Fibroblast of villous mesenchyme (primary cell): ENCODE data around the gene AK5. TPM values are rescaled to one million over a fixed set of nuclear protein-coding genes. Genes with fewer than 3 reads are reported as not detected.

Source experiments
- DNase-seq: peaks from one replicate; pipeline ENCODE4 v3.0.0-alpha.2; 2010; ENCODE audit warnings: low read depth
- H3K4me3 ChIP-seq: 2 replicates; pipeline ENCODE4 v1.5.1; 2011; ENCODE audit warnings: low read depth, mild to moderate bottlenecking, low read length
- total RNA-seq: library from RNA; depleted of rRNA; stranded (reverse); fragments of >200 nt; gene quantifications from 2 replicates; pipeline ENCODE4 v1.2.3, GENCODE V29; 2012
- TF ChIP-seq, protein P1 (sequence below): IDR thresholded peaks from 2 replicates; pipeline ENCODE4 v1.5.1; 2012; ENCODE audit warnings: low read depth, mild to moderate bottlenecking, low read length; ENCODE audit not compliant: insufficient read depth

AK5 gene
- total RNA-seq, 1 donor = 123 TPM

DNA sequence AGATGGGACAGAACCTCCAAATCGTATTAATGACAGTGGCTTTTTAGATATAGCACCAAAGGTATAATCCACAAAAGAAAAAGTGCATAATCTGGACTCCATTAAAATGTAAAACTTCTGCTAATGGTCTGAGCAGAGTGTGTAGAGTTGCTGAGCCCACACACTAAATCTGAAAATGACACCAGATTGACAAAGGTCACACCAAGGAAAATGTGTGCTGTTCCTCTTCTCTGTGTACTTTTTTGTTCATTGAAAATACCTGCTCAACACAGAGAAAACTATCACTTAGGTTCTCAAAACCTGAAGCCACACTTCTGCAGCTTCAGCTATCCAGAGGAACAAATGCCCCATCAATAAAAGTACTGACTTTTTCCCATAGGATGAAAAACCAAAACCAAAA, 146.2 kb downstream of the AK5 start:
- TF ChIP-seq, protein P1, sequence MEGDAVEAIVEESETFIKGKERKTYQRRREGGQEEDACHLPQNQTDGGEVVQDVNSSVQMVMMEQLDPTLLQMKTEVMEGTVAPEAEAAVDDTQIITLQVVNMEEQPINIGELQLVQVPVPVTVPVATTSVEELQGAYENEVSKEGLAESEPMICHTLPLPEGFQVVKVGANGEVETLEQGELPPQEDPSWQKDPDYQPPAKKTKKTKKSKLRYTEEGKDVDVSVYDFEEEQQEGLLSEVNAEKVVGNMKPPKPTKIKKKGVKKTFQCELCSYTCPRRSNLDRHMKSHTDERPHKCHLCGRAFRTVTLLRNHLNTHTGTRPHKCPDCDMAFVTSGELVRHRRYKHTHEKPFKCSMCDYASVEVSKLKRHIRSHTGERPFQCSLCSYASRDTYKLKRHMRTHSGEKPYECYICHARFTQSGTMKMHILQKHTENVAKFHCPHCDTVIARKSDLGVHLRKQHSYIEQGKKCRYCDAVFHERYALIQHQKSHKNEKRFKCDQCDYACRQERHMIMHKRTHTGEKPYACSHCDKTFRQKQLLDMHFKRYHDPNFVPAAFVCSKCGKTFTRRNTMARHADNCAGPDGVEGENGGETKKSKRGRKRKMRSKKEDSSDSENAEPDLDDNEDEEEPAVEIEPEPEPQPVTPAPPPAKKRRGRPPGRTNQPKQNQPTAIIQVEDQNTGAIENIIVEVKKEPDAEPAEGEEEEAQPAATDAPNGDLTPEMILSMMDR = no peak
- no peak for DNase-seq
- no peak overlapping the region for H3K4me3 ChIP-seq

DNA sequence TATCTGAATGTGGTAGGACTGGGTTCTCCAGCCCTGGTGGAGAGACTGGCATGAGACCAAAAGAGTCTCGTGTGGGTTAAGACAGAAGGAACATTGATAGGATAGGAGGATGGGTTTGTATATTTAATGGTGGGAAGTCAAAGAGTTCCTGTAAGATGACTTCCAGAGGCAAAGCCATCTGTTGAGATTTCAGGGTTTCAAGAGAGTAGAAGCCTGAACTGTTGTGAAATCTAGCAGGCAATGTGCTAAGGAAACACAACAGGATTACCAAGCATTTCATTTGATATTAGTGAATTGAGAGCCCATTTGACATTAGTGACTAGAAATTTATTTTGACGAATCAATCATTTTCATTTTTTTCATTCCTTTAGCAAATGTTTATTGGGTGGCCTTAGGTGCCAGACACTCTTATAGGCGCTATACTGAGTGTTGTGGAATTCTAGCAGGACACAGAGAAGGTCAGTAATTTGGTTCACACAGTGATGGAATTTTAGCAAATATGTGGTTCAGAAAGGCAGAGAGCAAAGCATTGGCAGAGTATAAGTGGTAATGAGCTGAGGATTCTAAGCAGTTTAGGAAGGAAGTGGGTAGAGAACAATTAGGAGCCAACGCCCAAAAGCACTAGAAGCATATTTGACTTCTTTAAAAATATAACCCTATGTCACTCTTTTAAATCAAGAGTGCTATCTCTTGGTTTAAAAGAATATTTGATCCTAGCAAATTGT, 149.3 kb downstream of the AK5 start:
- TF ChIP-seq, protein P1 = no peak
- no peak overlapping the region for H3K4me3 ChIP-seq
- peak; percentile 67 for DNase-seq

DNA sequence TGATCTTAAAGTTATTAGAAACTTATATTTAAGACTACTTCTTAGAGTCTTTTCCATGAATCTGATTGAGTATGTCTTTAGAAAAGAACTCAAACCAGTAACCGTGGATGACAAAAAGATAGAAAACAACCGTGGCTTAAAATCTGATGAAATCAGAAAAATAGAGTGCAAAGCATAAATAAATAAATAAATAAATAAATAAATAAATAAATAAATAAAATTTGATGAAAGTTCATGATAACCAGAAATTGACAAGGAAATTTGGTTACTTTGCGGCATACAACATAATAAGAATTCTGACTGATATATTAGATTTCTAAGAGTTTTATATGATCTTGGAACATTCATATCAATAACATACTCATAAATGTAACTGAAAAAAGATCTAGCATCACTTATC, 152.1 kb downstream of the AK5 start:
- no peak overlapping the region for H3K4me3 ChIP-seq
- TF ChIP-seq, protein P1 = no peak
- no peak for DNase-seq

DNA sequence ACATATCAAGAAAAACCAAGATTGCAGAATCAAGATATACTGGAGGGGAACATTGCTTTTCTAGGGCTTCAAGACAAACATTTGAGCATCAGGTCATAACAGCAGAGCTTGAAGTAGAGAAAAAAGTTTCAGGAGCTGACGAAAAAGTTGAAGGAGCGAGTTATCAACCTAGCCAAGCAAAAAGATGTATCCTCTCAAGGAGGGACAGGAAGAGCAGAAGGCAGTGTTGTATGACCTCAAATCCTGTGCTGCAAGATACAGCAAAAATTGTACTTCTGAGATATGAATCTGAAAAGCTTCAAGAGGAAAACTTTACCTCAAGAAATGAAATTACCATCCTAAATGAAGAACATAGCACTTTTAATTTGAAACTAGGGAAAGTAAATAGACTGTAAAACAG, 153.1 kb downstream of the AK5 start:
- DNase-seq = no peak
- H3K4me3 ChIP-seq = no peak overlapping the region
- TF ChIP-seq, protein P1 = no peak

DNA sequence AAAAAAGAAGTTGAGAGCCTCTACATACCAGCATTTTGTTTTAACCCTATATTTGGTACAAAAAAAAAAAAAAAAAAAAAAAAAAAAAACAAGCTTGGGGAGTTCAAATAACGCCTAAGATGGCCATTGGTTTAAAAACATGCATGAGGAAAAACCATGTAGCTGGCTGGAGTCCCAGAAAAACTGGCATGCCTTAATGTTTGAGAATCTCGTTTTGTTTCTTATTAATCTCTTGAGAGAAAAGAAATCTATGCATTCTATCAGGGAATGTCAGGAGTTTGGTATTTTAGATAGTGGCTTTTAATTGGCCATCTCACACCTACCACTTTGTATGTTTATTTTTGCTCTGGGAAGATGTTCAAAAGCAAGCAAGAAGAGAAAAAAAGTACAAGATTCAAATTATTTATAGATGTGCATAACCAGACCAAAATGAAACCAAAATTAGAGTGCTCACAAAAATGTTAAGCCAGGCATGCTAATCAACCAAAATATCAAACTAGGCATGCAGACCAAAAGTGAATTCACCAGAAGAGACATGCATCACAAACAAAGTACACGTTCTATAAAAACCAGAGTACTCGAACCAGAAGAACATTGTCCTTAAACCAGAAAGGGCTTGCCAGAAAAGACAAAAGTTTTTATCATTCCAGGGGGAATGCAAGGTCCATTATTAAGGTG, 156.6 kb downstream of the AK5 start:
- peak overlapping the region; percentile 7 for H3K4me3 ChIP-seq

DNA sequence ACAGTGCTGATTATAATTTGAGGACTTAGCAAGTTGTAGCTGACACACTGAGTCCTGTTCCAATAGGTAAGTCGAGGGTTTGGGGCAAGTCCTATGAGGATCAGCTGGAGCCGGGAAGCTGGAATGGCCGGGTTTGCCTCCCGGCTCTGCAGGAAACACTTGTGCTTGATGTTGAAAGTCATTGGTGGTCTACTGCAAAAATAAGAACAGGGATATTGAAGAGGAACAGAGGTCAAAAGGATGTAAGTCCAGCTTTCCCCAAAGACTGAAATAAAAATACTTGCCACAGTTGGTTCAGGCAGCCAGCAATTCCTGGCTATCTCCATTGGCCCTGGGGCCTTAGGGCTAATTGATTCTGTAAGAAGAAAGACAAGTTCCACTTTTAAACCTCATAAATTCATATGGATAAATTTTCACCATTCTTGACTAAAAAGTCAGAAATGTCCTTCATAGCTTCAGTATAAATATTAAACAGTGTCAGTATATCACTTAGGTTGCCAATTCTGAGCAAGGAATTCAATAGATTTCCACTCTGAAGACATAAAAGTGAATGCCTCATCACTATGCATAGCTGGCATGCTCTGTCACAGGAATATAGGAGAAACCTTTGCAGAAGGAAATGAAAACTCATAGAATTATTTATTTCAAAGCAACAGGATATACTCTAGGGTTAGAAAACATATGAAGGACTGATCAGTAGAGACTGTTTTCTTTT, 165.2 kb downstream of the AK5 start:
- TF ChIP-seq, protein P1 = no peak
- H3K4me3 ChIP-seq = no peak overlapping the region
- no peak for DNase-seq

More for the DNA sequence above, 156.6 kb downstream of the AK5 start:
- TF ChIP-seq, protein P1 = no peak
- peak; percentile 79 for DNase-seq
